ENCODE data around the gene PRKAR1B. TPM values are rescaled to one million over a fixed set of nuclear protein-coding genes. Genes with fewer than 3 reads are reported as not detected.
A peak's percentile ranks its signal among the peaks of the same experiment; 100 is the strongest.

PRKAR1B gene
- total and polyA plus RNA-seq, 4 experiments from 2014 or later: 6.5 to 16.6 (median 13.7) TPM

DNA sequence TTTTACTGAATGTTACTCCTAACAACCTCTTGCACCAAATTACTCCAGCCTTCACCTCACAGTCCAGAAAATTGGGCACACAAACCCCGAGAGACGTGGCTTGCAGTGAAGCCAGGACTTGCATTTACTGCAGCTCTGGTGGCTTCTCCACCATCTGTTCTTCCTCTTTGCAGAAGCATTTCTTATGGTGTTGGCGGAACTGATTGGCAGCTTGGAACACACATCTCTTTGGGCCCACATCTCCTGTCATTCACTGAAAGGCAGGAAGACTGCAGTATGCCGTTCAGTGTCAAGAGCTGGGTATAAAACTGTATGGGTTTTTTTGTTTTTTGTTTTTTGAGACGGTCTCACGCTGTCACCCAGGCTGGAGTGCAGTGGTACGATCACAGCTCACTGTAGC, 38.3 kb upstream of the PRKAR1B start:
- no peaks in the 10 kb centered on the region for H3K4me1 ChIP-seq (ENCODE audit: insufficient read depth, low read length)
- no peak for DNase-seq
- POLR2A ChIA-PET (ENCODE audit: partially characterized antibody): no interaction called here
- H3K4me3 ChIP-seq (ENCODE audit: low read length in 2 of 2): no peak overlapping the region
- no peaks in the 10 kb centered on the region for H3K9me3 ChIP-seq (ENCODE audit: control insufficient read depth in 1 of 2, low read length in 2 of 2)
- H3K36me3 ChIP-seq (ENCODE audit: insufficient read depth, low read length): peaks cover 23% of the 10 kb centered on the region
- Mint-ChIP-seq H3K36me3 (peaks cover 8 to 27% of the 10 kb centered on the region in 2 donors), H3K4me1 (peaks cover 0 to 2% (median 0%) of the 10 kb centered on the region in 4 donors), H3K27ac (no peak overlapping the region), H3K9me3 (no peaks in the 10 kb centered on the region), H3K4me3 (no peak overlapping the region), H3K27me3 (no peaks in the 10 kb centered on the region)
- H3K27me3 ChIP-seq (ENCODE audit: insufficient read depth, low read length): no peaks in the 10 kb centered on the region
- intact Hi-C loops (cut with micrococcal nuclease): no loop called here
- CTCF ChIA-PET (ENCODE audit: partially characterized antibody): no interaction called here
- H3K27ac ChIP-seq (ENCODE audit: low read depth, low read length): no peak overlapping the region

DNA sequence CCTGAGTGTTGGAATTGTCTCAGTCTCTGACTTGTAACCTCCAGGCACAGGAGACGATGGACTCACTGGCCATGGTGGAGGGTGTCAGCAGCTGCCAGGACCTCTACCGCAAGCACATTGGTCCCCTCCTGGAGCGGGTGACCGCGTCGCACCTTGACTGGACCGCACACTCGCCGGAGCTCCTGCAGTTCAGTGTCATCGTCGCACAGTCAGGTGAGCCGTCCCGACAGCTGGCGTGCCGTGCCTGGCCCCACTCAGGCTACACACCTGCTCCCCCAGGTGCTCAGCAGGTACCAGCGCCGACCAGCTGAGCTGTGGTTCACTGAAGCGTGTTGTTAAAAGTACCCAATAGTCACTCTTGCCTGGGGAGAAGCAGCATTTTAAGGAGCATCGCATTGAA, 36.7 kb upstream of the PRKAR1B start:
- CTCF ChIA-PET (ENCODE audit: partially characterized antibody): no interaction called here
- DNase-seq: no peak
- Mint-ChIP-seq H3K27me3 (no peaks in the 10 kb centered on the region), H3K4me1 (peaks cover 0 to 2% (median 0%) of the 10 kb centered on the region in 4 donors), H3K36me3 (peaks cover 19 to 39% of the 10 kb centered on the region in 2 donors), H3K27ac (no peak overlapping the region), H3K9me3 (no peaks in the 10 kb centered on the region), H3K4me3 (no peak overlapping the region)
- Histone ChIP-seq H3K9me3 (ENCODE audit: control insufficient read depth in 1 of 2, low read length in 2 of 2) (no peaks in the 10 kb centered on the region), H3K4me1 (ENCODE audit: insufficient read depth, low read length) (no peaks in the 10 kb centered on the region), H3K4me3 (ENCODE audit: low read length in 2 of 2) (no peak overlapping the region), H3K27me3 (ENCODE audit: insufficient read depth, low read length) (no peaks in the 10 kb centered on the region), H3K27ac (ENCODE audit: low read depth, low read length) (no peak overlapping the region), H3K36me3 (ENCODE audit: insufficient read depth, low read length) (peaks cover 23% of the 10 kb centered on the region)
- POLR2A ChIA-PET (ENCODE audit: partially characterized antibody): no interaction called here
- intact Hi-C loops (cut with micrococcal nuclease): no loop called here

DNA sequence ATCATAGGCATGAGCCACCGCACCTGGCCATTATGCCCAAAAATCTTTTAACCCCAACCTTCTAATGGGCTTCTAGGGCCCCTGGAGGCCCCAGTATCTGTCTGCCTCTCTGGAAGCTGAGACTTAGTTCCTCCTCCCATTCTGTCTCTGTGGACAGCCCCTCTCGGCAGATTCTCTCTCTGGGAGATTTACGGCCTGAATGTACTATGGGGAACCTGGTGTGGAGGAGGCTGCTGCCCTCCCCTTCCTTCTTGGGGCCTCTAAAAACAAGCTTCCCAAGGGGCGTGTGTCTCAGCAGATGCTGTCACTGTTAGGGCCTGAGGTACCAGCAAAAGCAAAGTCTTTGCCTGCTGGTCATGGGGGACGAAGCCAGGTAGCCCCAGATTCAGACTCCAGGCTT, 35.8 kb upstream of the PRKAR1B start:
- Mint-ChIP-seq H3K27ac (no peak overlapping the region), H3K9me3 (no peaks in the 10 kb centered on the region), H3K4me1 (peaks cover 0 to 2% (median 0%) of the 10 kb centered on the region in 4 donors), H3K4me3 (no peak overlapping the region), H3K36me3 (peaks cover 24 to 42% of the 10 kb centered on the region in 2 donors), H3K27me3 (no peaks in the 10 kb centered on the region)
- no peak for DNase-seq
- no peak overlapping the region for H3K4me3 ChIP-seq (ENCODE audit: low read length in 2 of 2)
- H3K27ac ChIP-seq (ENCODE audit: low read depth, low read length): no peak overlapping the region
- H3K27me3 ChIP-seq (ENCODE audit: insufficient read depth, low read length): no peaks in the 10 kb centered on the region
- intact Hi-C loops (cut with micrococcal nuclease): no loop called here
- no peaks in the 10 kb centered on the region for H3K4me1 ChIP-seq (ENCODE audit: insufficient read depth, low read length)
- no peaks in the 10 kb centered on the region for H3K9me3 ChIP-seq (ENCODE audit: control insufficient read depth in 1 of 2, low read length in 2 of 2)
- H3K36me3 ChIP-seq (ENCODE audit: insufficient read depth, low read length): peaks cover 27% of the 10 kb centered on the region
- ChIA-PET POLR2A (ENCODE audit: partially characterized antibody) (no interaction called here), CTCF (ENCODE audit: partially characterized antibody) (no interaction called here)

DNA sequence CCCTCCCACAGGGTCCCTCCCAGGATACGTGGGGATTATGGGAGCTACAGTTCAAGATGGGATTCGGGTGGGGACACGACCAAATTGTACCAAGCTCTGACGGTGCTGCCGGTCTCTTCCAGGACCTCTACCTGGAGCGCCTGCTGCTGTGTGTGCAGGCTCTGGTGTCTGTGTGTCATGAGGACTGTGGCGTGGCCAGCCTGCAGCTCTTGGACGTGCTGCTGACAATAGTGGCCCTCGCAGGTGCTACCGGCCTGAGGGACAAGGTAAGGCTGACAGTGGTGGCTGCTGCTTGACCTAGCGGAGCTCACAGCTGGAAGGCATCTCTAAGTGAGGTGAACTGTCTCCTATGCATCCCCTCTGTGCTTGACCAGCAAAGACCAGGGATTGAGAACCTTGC, 34.5 kb upstream of the PRKAR1B start:
- intact Hi-C loops (cut with micrococcal nuclease): no loop called here
- ChIA-PET POLR2A (ENCODE audit: partially characterized antibody) (no interaction called here), CTCF (ENCODE audit: partially characterized antibody) (no interaction called here)
- H3K27me3 ChIP-seq (ENCODE audit: insufficient read depth, low read length): no peaks in the 10 kb centered on the region
- no peaks in the 10 kb centered on the region for H3K4me1 ChIP-seq (ENCODE audit: insufficient read depth, low read length)
- no peak overlapping the region for H3K27ac ChIP-seq (ENCODE audit: low read depth, low read length)
- no peaks in the 10 kb centered on the region for H3K27me3 Mint-ChIP-seq
- H3K36me3 ChIP-seq (ENCODE audit: insufficient read depth, low read length): peaks cover 36% of the 10 kb centered on the region
- H3K4me1 Mint-ChIP-seq: no peaks in the 10 kb centered on the region
- H3K9me3 ChIP-seq (ENCODE audit: control insufficient read depth in 1 of 2, low read length in 2 of 2): no peaks in the 10 kb centered on the region
- no peak overlapping the region for H3K4me3 ChIP-seq (ENCODE audit: low read length in 2 of 2)
- no peaks in the 10 kb centered on the region for H3K9me3 Mint-ChIP-seq
- no peak overlapping the region for H3K4me3 Mint-ChIP-seq
- no peak for DNase-seq
- H3K27ac Mint-ChIP-seq: no peak overlapping the region
- peaks cover 20 to 41% of the 10 kb centered on the region in 2 donors for H3K36me3 Mint-ChIP-seq

DNA sequence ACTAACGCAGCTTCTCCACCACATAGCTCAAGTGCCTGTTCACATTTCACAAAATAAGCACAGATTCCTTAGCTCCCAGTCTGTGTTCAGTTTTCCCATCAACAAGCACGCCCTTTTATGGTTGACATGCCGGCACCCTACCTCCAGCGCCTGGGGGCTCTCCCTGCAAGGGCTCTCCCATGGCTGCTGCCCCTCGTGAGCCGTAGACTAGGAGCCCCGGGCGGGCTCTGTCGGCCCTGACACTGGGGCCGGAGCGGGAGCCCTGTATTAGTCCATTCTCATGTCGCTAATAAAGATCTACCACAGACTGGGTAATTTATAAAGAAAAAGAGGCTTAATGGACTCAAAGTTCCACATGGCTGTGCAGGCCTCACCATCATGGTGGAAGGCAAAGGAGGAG, 34.0 kb upstream of the PRKAR1B start:
- Histone ChIP-seq H3K36me3 (ENCODE audit: insufficient read depth, low read length) (peaks cover 36% of the 10 kb centered on the region), H3K27ac (ENCODE audit: low read depth, low read length) (no peak overlapping the region), H3K4me3 (ENCODE audit: low read length in 2 of 2) (no peak overlapping the region), H3K9me3 (ENCODE audit: control insufficient read depth in 1 of 2, low read length in 2 of 2) (no peaks in the 10 kb centered on the region), H3K4me1 (ENCODE audit: insufficient read depth, low read length) (no peaks in the 10 kb centered on the region), H3K27me3 (ENCODE audit: insufficient read depth, low read length) (no peaks in the 10 kb centered on the region)
- Mint-ChIP-seq H3K9me3 (no peaks in the 10 kb centered on the region), H3K4me3 (no peak overlapping the region), H3K36me3 (peaks cover 16 to 37% of the 10 kb centered on the region in 2 donors), H3K27me3 (no peaks in the 10 kb centered on the region), H3K4me1 (no peaks in the 10 kb centered on the region), H3K27ac (peak overlapping the region in 1 of 7 donors; percentile 36)
- ChIA-PET CTCF (ENCODE audit: partially characterized antibody) (no interaction called here), POLR2A (ENCODE audit: partially characterized antibody) (interaction anchor here (0.6 kb wide), 1 partner anchor 141 kb away, joined by 3 read pairs; no protein-coding TSS in a partner anchor)
- intact Hi-C loops (cut with micrococcal nuclease): no loop called here
- DNase-seq: no peak

DNA sequence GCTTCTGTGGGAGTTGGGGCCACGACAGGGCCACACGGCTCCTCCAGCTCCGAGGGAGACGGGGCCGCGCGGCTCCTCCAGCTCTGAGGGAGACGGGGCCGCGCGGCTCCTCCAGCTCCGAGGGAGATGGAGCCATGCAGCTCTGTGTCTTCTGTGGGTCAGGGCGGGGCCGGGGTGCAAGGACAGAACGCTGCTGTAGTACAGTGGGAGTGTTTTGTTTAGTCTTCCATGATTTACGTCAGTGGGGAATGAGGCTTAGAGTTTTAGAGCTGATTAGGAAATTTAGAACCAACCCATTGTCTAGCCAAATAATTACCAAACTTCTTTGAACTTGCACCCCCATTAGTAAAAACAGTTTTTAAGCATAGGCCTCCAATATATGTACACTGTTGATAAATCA, 32.9 kb upstream of the PRKAR1B start:
- Mint-ChIP-seq H3K9me3 (no peaks in the 10 kb centered on the region), H3K4me1 (no peaks in the 10 kb centered on the region), H3K27ac (no peak overlapping the region), H3K36me3 (peaks cover 21 to 39% of the 10 kb centered on the region in 2 donors), H3K4me3 (no peak overlapping the region), H3K27me3 (no peaks in the 10 kb centered on the region)
- intact Hi-C loops (cut with micrococcal nuclease): no loop called here
- POLR2A ChIA-PET (ENCODE audit: partially characterized antibody): no interaction called here
- peaks cover 41% of the 10 kb centered on the region for H3K36me3 ChIP-seq (ENCODE audit: insufficient read depth, low read length)
- H3K9me3 ChIP-seq (ENCODE audit: control insufficient read depth in 1 of 2, low read length in 2 of 2): no peaks in the 10 kb centered on the region
- no peaks in the 10 kb centered on the region for H3K27me3 ChIP-seq (ENCODE audit: insufficient read depth, low read length)
- CTCF ChIA-PET (ENCODE audit: partially characterized antibody): no interaction called here
- no peak overlapping the region for H3K27ac ChIP-seq (ENCODE audit: low read depth, low read length)
- no peak for DNase-seq
- H3K4me3 ChIP-seq (ENCODE audit: low read length in 2 of 2): no peak overlapping the region
- no peaks in the 10 kb centered on the region for H3K4me1 ChIP-seq (ENCODE audit: insufficient read depth, low read length)

DNA sequence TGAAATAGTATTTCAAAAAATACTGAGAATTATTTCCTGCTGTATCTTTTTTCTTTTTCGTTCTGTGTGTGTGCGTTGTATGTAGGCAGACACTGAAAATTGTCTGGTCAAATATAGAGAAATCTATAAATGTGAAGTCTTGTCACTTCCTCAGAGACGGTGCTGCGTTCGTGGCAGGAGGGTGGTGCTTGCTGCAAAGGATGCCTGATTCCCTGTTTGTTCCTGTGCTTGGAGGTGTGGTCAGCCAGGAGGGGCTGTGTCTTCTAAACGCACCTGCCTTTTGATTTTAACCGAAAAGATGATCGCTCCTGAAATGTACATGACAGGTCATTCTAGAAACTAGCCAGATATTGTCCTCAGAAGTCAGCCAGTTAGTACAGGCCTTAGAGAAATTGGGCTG, 32.5 kb upstream of the PRKAR1B start:
- Mint-ChIP-seq H3K36me3 (peaks cover 24 to 43% of the 10 kb centered on the region in 2 donors), H3K4me1 (no peaks in the 10 kb centered on the region), H3K27me3 (no peaks in the 10 kb centered on the region), H3K9me3 (no peaks in the 10 kb centered on the region), H3K4me3 (no peak overlapping the region), H3K27ac (no peak overlapping the region)
- no peak overlapping the region for H3K4me3 ChIP-seq (ENCODE audit: low read length in 2 of 2)
- H3K27ac ChIP-seq (ENCODE audit: low read depth, low read length): no peak overlapping the region
- POLR2A ChIA-PET (ENCODE audit: partially characterized antibody): no interaction called here
- no peaks in the 10 kb centered on the region for H3K4me1 ChIP-seq (ENCODE audit: insufficient read depth, low read length)
- intact Hi-C loops (cut with micrococcal nuclease): no loop called here
- DNase-seq: no peak
- H3K36me3 ChIP-seq (ENCODE audit: insufficient read depth, low read length): peaks cover 46% of the 10 kb centered on the region
- H3K27me3 ChIP-seq (ENCODE audit: insufficient read depth, low read length): no peaks in the 10 kb centered on the region
- no peaks in the 10 kb centered on the region for H3K9me3 ChIP-seq (ENCODE audit: control insufficient read depth in 1 of 2, low read length in 2 of 2)
- CTCF ChIA-PET (ENCODE audit: partially characterized antibody): no interaction called here

DNA sequence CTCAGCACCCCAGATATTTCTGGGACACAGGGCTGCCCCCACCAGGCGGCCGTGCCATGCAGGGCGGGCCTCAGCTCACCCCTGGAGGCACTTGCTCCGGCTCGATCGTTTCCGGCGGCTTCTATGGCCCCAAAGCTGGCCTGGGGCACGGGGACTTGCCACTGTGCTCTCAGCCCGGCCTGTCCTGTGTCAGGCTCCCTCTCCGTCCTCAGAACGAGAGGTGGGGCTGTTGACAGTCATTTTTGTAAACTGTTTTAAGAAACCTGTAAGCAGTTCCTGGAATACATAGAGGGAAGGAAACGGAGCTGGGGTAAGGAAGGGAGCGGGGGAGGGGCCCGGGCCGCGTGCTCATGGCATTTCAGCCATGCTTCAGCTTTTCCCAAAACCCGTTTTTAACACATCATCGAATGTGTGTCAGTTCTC, 30.7 kb upstream of the PRKAR1B start:
- ChIA-PET CTCF (ENCODE audit: partially characterized antibody) (no interaction called here), POLR2A (ENCODE audit: partially characterized antibody) (no interaction called here)
- Mint-ChIP-seq H3K4me3 (no peak overlapping the region), H3K27me3 (no peaks in the 10 kb centered on the region), H3K27ac (no peak overlapping the region), H3K36me3 (peaks cover 31 to 46% of the 10 kb centered on the region in 2 donors), H3K4me1 (no peaks in the 10 kb centered on the region), H3K9me3 (no peaks in the 10 kb centered on the region)
- DNase-seq: no peak
- H3K36me3 ChIP-seq (ENCODE audit: insufficient read depth, low read length): peaks cover 30% of the 10 kb centered on the region
- H3K9me3 ChIP-seq (ENCODE audit: control insufficient read depth in 1 of 2, low read length in 2 of 2): no peaks in the 10 kb centered on the region
- H3K4me1 ChIP-seq (ENCODE audit: insufficient read depth, low read length): no peaks in the 10 kb centered on the region
- H3K27ac ChIP-seq (ENCODE audit: low read depth, low read length): no peak overlapping the region
- no peaks in the 10 kb centered on the region for H3K27me3 ChIP-seq (ENCODE audit: insufficient read depth, low read length)
- intact Hi-C loops (cut with micrococcal nuclease): no loop called here
- H3K4me3 ChIP-seq (ENCODE audit: low read length in 2 of 2): no peak overlapping the region

Data from CD4-positive, alpha-beta memory T cell (primary cell).